ENCODE data around the gene CDIPT.
"Not testable (repeated sequence)": the region's sequence is repeated elsewhere in the genome, so short reads cannot be mapped to it uniquely, and the experiment has no call there.

GRCh38 chr16:29909851-29910250, 46.8 kb upstream of the CDIPT start:
- TF ChIP-seq POLR2A, CTCF (IDR thresholded peaks at IDR 0.05): not testable (repeated sequence)

All from heart left ventricle (tissue), 13 donors.